ENCODE measurements around the gene CLIP2. TPM values are rescaled to one million over a fixed set of nuclear protein-coding genes. Genes with fewer than 3 reads are reported as not detected.

The CLIP2 gene
- total RNA-seq, 4 donors from 2014 or later, result 35.4 to 212 (median 76.6) TPM

GRCh38 chr7:74267756-74268565, 21.2 kb upstream of the CLIP2 start:
- TF ChIP-seq CTCF (IDR thresholded peaks at IDR 0.05) (no peak), POLR2A (IDR thresholded peaks at IDR 0.05) (no peak)
- Histone ChIP-seq H3K27me3 (no peaks in the 10 kb centered on the region), H3K27ac (no peak overlapping the region), H3K4me1 (peaks cover 0 to 19% (median 8%) of the 10 kb centered on the region in 4 donors), H3K4me3 (no peak overlapping the region), H3K36me3 (no peaks in the 10 kb centered on the region), H3K9me3 (no peaks in the 10 kb centered on the region)
- no peak for DNase-seq

- no peak for TF ChIP-seq POLR2A (IDR thresholded peaks at IDR 0.05)
- TF ChIP-seq CTCF (IDR thresholded peaks at IDR 0.05), result no peak
- peaks cover 0 to 19% (median 7%) of the 10 kb centered on the region in 4 donors for H3K4me1 ChIP-seq
Observed at GRCh38 chr7:74269757-74270277, 19.4 kb upstream of the CLIP2 start.

GRCh38 chr7:74271742-74272141, 17.5 kb upstream of the CLIP2 start:
- peak overlapping the region; percentile 65 to 83 (median 72) for H3K27ac ChIP-seq
- no peak for DNase-seq
- H3K27me3 ChIP-seq, result no peaks in the 10 kb centered on the region
- no peaks in the 10 kb centered on the region for H3K36me3 ChIP-seq
- no peak for TF ChIP-seq CTCF (IDR thresholded peaks at IDR 0.05)
- TF ChIP-seq POLR2A (IDR thresholded peaks at IDR 0.05), result no peak
- peaks cover 0 to 19% (median 7%) of the 10 kb centered on the region in 4 donors for H3K4me1 ChIP-seq
- H3K9me3 ChIP-seq, result no peaks in the 10 kb centered on the region
- no peak overlapping the region for H3K4me3 ChIP-seq

More at GRCh38 chr7:74269757-74270277, 19.4 kb upstream of the CLIP2 start:
- peak overlapping the region; percentile 52 to 74 (median 58) for H3K4me3 ChIP-seq
- H3K27me3 ChIP-seq, result no peaks in the 10 kb centered on the region
- no peaks in the 10 kb centered on the region for H3K9me3 ChIP-seq
- peak overlapping the region; percentile 30 to 60 (median 39) for H3K27ac ChIP-seq
- peak; percentile 77 to 85 (median 79) for DNase-seq
- H3K36me3 ChIP-seq, result no peaks in the 10 kb centered on the region

- no peak overlapping the region for H3K4me3 ChIP-seq
- peak in 2 of 3 donors; percentile 88 for DNase-seq
- H3K27ac ChIP-seq, result peak overlapping the region; percentile 65 to 83 (median 72)
- H3K36me3 ChIP-seq, result no peaks in the 10 kb centered on the region
- H3K9me3 ChIP-seq, result no peaks in the 10 kb centered on the region
- no peaks in the 10 kb centered on the region for H3K27me3 ChIP-seq
- H3K4me1 ChIP-seq, result peaks cover 0 to 19% (median 7%) of the 10 kb centered on the region in 4 donors
- no peak for TF ChIP-seq CTCF (IDR thresholded peaks at IDR 0.05)
- no peak for TF ChIP-seq POLR2A (IDR thresholded peaks at IDR 0.05)
Observed at GRCh38 chr7:74272305-74273038, 16.7 kb upstream of the CLIP2 start.

- Histone ChIP-seq H3K4me1 (peaks cover 3 to 29% (median 14%) of the 10 kb centered on the region in 4 donors), H3K4me3 (no peak overlapping the region), H3K36me3 (no peaks in the 10 kb centered on the region), H3K27ac (no peak overlapping the region), H3K27me3 (no peaks in the 10 kb centered on the region), H3K9me3 (no peaks in the 10 kb centered on the region)
- TF ChIP-seq POLR2A (IDR thresholded peaks at IDR 0.05) (no peak), CTCF (IDR thresholded peaks at IDR 0.05) (peak in 4 of 6 experiments; percentile 28 to 60 (median 58))
- DNase-seq, result no peak
Observed at GRCh38 chr7:74275401-74275881, 13.8 kb upstream of the CLIP2 start.

Data from Peyer's patch (tissue), 4 donors.